Caco-2 (cell line): ENCODE data around the gene PCDH15. TPM values are rescaled to one million over a fixed set of nuclear protein-coding genes. Genes with fewer than 3 reads are reported as not detected.

Experiments
- BruUV-seq: library from RNA; stranded (reverse); fragments of 400-500 nt; replicated peaks from 2 replicates; lab custom pipeline; 2021; lab: Mats Ljungman, UMichigan
- CTCF ChIA-PET: fragments of 300-600 bp; sonication (Branson Sonifier 250); formaldehyde crosslinking; loops from one replicate; lab custom pipeline; 2022; ENCODE audit warnings: antibody characterized with exemption; lab: Charles Lee
- POLR2A ChIA-PET: fragments of 300-600 bp; sonication (Branson Sonifier 250); formaldehyde crosslinking; loops from one replicate; lab custom pipeline; 2022; ENCODE audit warnings: antibody characterized with exemption; lab: Charles Lee
- DNase-seq, 2 experiments: peaks; one replicate each; pipeline versions ENCODE4 v3.0.0 to v3.0.0-alpha.2; 2020 to 2022
- H3K27me3 ChIP-seq: replicated peaks from 2 replicates; pipeline ENCODE4 v1.6.0; 2011; ENCODE audit warnings: low read length; ENCODE audit not compliant: control insufficient read depth, insufficient read depth
- H3K36me3 ChIP-seq: 2 replicates; pipeline ENCODE4 v1.5.1; 2011; ENCODE audit warnings: low read length; ENCODE audit not compliant: control insufficient read depth, insufficient read depth
- H3K4me1 ChIP-seq: fragments of 250-450 bp; sonication (Bioruptor Pico); 2 replicates; pipeline ENCODE4 v1.5.1; 2020; ENCODE audit warnings: mild to moderate bottlenecking
- H3K4me3 ChIP-seq: 2 replicates; pipeline ENCODE4 v1.5.1; 2011; ENCODE audit warnings: low read depth, mild to moderate bottlenecking, control low read depth, low read length
- H3K9me3 ChIP-seq: fragments of 250-450 bp; sonication (Bioruptor Pico); 2 replicates; pipeline ENCODE4 v1.5.1; 2020; ENCODE audit warnings: mild to moderate bottlenecking, moderate library complexity
- H3K27ac Mint-ChIP-seq: one replicate; pipeline ENCODE4 v1.8.0; 2022; ENCODE audit warnings: mixed read lengths; ENCODE audit not compliant: unreplicated experiment
- H3K27me3 Mint-ChIP-seq: one replicate; pipeline ENCODE4 v1.8.0; 2022; ENCODE audit warnings: mixed read lengths; ENCODE audit not compliant: insufficient read depth, unreplicated experiment
- H3K36me3 Mint-ChIP-seq: one replicate; pipeline ENCODE4 v1.8.0; 2022; ENCODE audit warnings: mild to moderate bottlenecking, mixed read lengths; ENCODE audit not compliant: insufficient read depth, unreplicated experiment
- H3K4me1 Mint-ChIP-seq: one replicate; pipeline ENCODE4 v1.8.0; 2022; ENCODE audit warnings: low read depth, mixed read lengths; ENCODE audit not compliant: unreplicated experiment
- H3K4me3 Mint-ChIP-seq: one replicate; pipeline ENCODE4 v1.8.0; 2022; ENCODE audit warnings: mild to moderate bottlenecking, moderate library complexity, mixed read lengths; ENCODE audit not compliant: unreplicated experiment
- H3K9me3 Mint-ChIP-seq: one replicate; pipeline ENCODE4 v1.8.0; 2022; ENCODE audit warnings: mixed read lengths; ENCODE audit not compliant: unreplicated experiment
- intact Hi-C: fragments of 100-400 bp; cut with micrococcal nuclease; formaldehyde crosslinking; loops from one replicate; pipeline ENCODE4 v1.10.0; 2022; ENCODE audit not compliant: unreplicated experiment
- total RNA-seq: library from RNA; stranded (reverse); gene quantifications from 2 replicates; pipeline ENCODE4 v1.2.3, GENCODE V29; 2022
- TF ChIP-seq, protein P1 (sequence below), 2 experiments: fragments of 200-600 bp in 1 of 2; IDR thresholded peaks; 1 replicate in 1 of 2; 2 replicates in 1 of 2; pipeline versions ENCODE4 v1.5.1 to v1.8.0; 2011 to 2022; ENCODE audit warnings: antibody characterized with exemption in 1 of 2, control low read depth in 1 of 2, inconsistent platforms in 1 of 2, low read depth in 1 of 2, low read length in 1 of 2, mild to moderate bottlenecking in 1 of 2, moderate library complexity in 1 of 2; ENCODE audit not compliant: insufficient read depth in 1 of 2, severe bottlenecking in 1 of 2, unreplicated experiment in 1 of 2

PCDH15 gene
- total RNA-seq, 1 experiment from 2014 or later: 0.02 TPM

- H3K36me3 Mint-ChIP-seq: no peaks in the 10 kb centered on the region
- H3K36me3 ChIP-seq: no peaks in the 10 kb centered on the region
- H3K27ac Mint-ChIP-seq: no peak overlapping the region
- CTCF ChIA-PET: no interaction called here
- BruUV-seq: no TSS peak
- H3K27me3 Mint-ChIP-seq: no peaks in the 10 kb centered on the region
- no peaks in the 10 kb centered on the region for H3K4me1 ChIP-seq
- H3K27me3 ChIP-seq: no peaks in the 10 kb centered on the region
- TF ChIP-seq, protein P1, sequence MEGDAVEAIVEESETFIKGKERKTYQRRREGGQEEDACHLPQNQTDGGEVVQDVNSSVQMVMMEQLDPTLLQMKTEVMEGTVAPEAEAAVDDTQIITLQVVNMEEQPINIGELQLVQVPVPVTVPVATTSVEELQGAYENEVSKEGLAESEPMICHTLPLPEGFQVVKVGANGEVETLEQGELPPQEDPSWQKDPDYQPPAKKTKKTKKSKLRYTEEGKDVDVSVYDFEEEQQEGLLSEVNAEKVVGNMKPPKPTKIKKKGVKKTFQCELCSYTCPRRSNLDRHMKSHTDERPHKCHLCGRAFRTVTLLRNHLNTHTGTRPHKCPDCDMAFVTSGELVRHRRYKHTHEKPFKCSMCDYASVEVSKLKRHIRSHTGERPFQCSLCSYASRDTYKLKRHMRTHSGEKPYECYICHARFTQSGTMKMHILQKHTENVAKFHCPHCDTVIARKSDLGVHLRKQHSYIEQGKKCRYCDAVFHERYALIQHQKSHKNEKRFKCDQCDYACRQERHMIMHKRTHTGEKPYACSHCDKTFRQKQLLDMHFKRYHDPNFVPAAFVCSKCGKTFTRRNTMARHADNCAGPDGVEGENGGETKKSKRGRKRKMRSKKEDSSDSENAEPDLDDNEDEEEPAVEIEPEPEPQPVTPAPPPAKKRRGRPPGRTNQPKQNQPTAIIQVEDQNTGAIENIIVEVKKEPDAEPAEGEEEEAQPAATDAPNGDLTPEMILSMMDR (IDR thresholded peaks at IDR 0.05; ENCODE audit: insufficient read depth in 1 of 2, low read depth in 1 of 2, low read length in 1 of 2, severe bottlenecking in 1 of 2, unreplicated experiment in 1 of 2): no peak
- H3K4me3 Mint-ChIP-seq: no peak overlapping the region
- H3K9me3 ChIP-seq: no peaks in the 10 kb centered on the region
- H3K4me3 ChIP-seq: no peak overlapping the region
- H3K9me3 Mint-ChIP-seq: peaks cover 16% of the 10 kb centered on the region
- intact Hi-C loops: no loop called here
- H3K4me1 Mint-ChIP-seq: no peaks in the 10 kb centered on the region
- no peak for DNase-seq
- POLR2A ChIA-PET: no interaction called here
Measured at GRCh38 chr10:54318470-54318869, 482.6 kb downstream of the PCDH15 start.

DNA sequence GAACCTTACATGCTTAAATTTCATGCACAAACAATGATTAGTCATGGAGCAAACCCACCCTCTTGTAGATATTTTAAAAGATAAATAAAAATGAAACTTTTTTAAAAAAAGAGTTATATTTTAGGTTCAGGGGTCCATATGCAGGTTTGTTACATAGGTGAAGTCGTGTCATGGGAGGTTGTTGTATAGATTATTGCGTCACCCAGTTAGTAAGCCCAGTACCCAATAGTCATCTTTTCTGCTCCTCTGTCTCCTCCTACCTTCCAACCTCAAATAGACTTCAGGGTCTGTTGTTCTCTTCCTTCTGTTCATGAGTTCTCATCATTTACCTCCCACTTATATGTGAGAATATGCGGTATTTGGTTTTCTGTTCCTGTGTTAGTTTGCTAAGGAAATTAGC, 486.6 kb downstream of the PCDH15 start:
- ChIA-PET CTCF (no interaction called here), POLR2A (no interaction called here)
- no peaks in the 10 kb centered on the region for H3K27me3 Mint-ChIP-seq
- H3K4me3 Mint-ChIP-seq: no peak overlapping the region
- no peaks in the 10 kb centered on the region for H3K9me3 ChIP-seq
- no peaks in the 10 kb centered on the region for H3K36me3 ChIP-seq
- no peaks in the 10 kb centered on the region for H3K4me1 ChIP-seq
- no peaks in the 10 kb centered on the region for H3K4me1 Mint-ChIP-seq
- BruUV-seq: no TSS peak
- no peak for DNase-seq
- peaks cover 16% of the 10 kb centered on the region for H3K9me3 Mint-ChIP-seq
- H3K27me3 ChIP-seq: no peaks in the 10 kb centered on the region
- intact Hi-C loops: no loop called here
- TF ChIP-seq, protein P1 (IDR thresholded peaks at IDR 0.05; ENCODE audit: insufficient read depth in 1 of 2, low read depth in 1 of 2, low read length in 1 of 2, severe bottlenecking in 1 of 2, unreplicated experiment in 1 of 2): no peak
- no peaks in the 10 kb centered on the region for H3K36me3 Mint-ChIP-seq
- no peak overlapping the region for H3K27ac Mint-ChIP-seq
- H3K4me3 ChIP-seq: no peak overlapping the region

GRCh38 chr10:54284526-54285193, 516.4 kb downstream of the PCDH15 start:
- Mint-ChIP-seq H3K9me3 (no peaks in the 10 kb centered on the region), H3K27ac (no peak overlapping the region), H3K4me3 (no peak overlapping the region), H3K27me3 (peaks cover 3% of the 10 kb centered on the region), H3K4me1 (no peaks in the 10 kb centered on the region), H3K36me3 (no peaks in the 10 kb centered on the region)
- intact Hi-C loops: no loop called here
- H3K4me3 ChIP-seq: no peak overlapping the region
- ChIA-PET CTCF (no interaction called here), POLR2A (no interaction called here)
- no peaks in the 10 kb centered on the region for H3K9me3 ChIP-seq
- TF ChIP-seq, protein P1 (IDR thresholded peaks at IDR 0.05; ENCODE audit: insufficient read depth in 1 of 2, low read depth in 1 of 2, low read length in 1 of 2, severe bottlenecking in 1 of 2, unreplicated experiment in 1 of 2): no peak
- no TSS peak for BruUV-seq
- H3K4me1 ChIP-seq: no peaks in the 10 kb centered on the region; the same call in 1 of the 2 replicates
- DNase-seq: no peak
- H3K27me3 ChIP-seq: no peaks in the 10 kb centered on the region
- no peaks in the 10 kb centered on the region for H3K36me3 ChIP-seq
